Measurements from ENCODE around the gene PTGDR. TPM values are rescaled to one million over a fixed set of nuclear protein-coding genes. Genes with fewer than 3 reads are reported as not detected.

Gene PTGDR
- total RNA-seq, 1 experiment from 2014 or later, result not detected

GRCh38 chr14:52303236-52303635 lies 35.7 kb downstream of the PTGDR start:
- intact Hi-C loops (cut with micrococcal nuclease), result loop anchor here (10.0 kb wide), 1 partner anchor 1002 kb away; no protein-coding TSS in a partner anchor
- Histone ChIP-seq H4K20me1 (ENCODE audit: insufficient read depth) (no peaks in the 10 kb centered on the region), H3K36me3 (ENCODE audit: control insufficient read depth in 1 of 2, insufficient read depth in 2 of 2, low read length in 2 of 2) (no peaks in the 10 kb centered on the region), H3K4me1 (ENCODE audit: control insufficient read depth in 1 of 2, insufficient read depth in 2 of 2, low read length in 2 of 2) (no peaks in the 10 kb centered on the region), H3K9me3 (ENCODE audit: control insufficient read depth in 1 of 2, insufficient read depth in 1 of 2, low read depth in 1 of 2, low read length in 2 of 2) (no peaks in the 10 kb centered on the region), H3K27me3 (ENCODE audit: insufficient read depth, low read length) (no peaks in the 10 kb centered on the region), H3K27ac (ENCODE audit: low read depth, low read length) (no peak overlapping the region), H3K4me3 (replicated peaks in 1 of 2; ENCODE audit: low read depth in 1 of 2, low read length in 2 of 2) (no peak overlapping the region), H3K4me2 (ENCODE audit: low read length) (no peak overlapping the region), H2AFZ (ENCODE audit: low read depth, low read length, poor library complexity, severe bottlenecking) (no peak overlapping the region), H3K79me2 (ENCODE audit: insufficient read depth, low read length) (no peaks in the 10 kb centered on the region), H3K9me2 (ENCODE audit: insufficient read depth) (no peaks in the 10 kb centered on the region), H3K9ac (ENCODE audit: low read length) (no peak overlapping the region)
- ATAC-seq, result no peak
- ChIA-PET RAD21 (ENCODE audit: low non-redundant PET in 1 of 2, low total read pairs in 2 of 2, uncharacterized antibody in 2 of 2, unreplicated experiment in 2 of 2) (no interaction called here), CTCF (no interaction called here), POLR2A (no interaction called here)
- no peak for DNase-seq (ENCODE audit: low read depth, low spot score)
- no TSS peak for BruUV-seq (replicated peaks)
- TF ChIP-seq POLR2A (IDR thresholded peaks at IDR 0.05; ENCODE audit: borderline replicate concordance, extremely low read depth, insufficient read depth, insufficient read length), result no peak
- no peak for TF ChIP-seq SRF (IDR thresholded peaks at IDR 0.05; ENCODE audit: low read depth)
- no peak for TF ChIP-seq REST (IDR thresholded peaks at IDR 0.05; ENCODE audit: low read depth)
- TF ChIP-seq EZH2phosphoT487 (IDR thresholded peaks at IDR 0.05; ENCODE audit: borderline replicate concordance), result no peak
- TF ChIP-seq EZH2 (IDR thresholded peaks at IDR 0.05), result no peak
- TF ChIP-seq ATF3 (IDR thresholded peaks at IDR 0.05), result no peak
- TF ChIP-seq EGR1 (IDR thresholded peaks at IDR 0.05; ENCODE audit: low read depth), result no peak
- TF ChIP-seq RAD21 (IDR thresholded peaks at IDR 0.05; ENCODE audit: low read depth), result no peak
- TF ChIP-seq ELF1 (IDR thresholded peaks at IDR 0.05; ENCODE audit: borderline replicate concordance, low read depth), result no peak
- no peak for TF ChIP-seq YY1 (IDR thresholded peaks at IDR 0.05; ENCODE audit: extremely low read depth, insufficient replicate concordance, low read depth, low read length)
- no peak for TF ChIP-seq CBX3 (IDR thresholded peaks at IDR 0.05; ENCODE audit: low read depth)
- no peak for TF ChIP-seq ZNF274 (IDR thresholded peaks at IDR 0.05; ENCODE audit: low read depth, low read length)
- no peak for TF ChIP-seq CTCF (IDR thresholded peaks at IDR 0.05 in 2 of 3, conservative IDR thresholded peaks at IDR 0.05 in 1 of 3; ENCODE audit: borderline replicate concordance in 1 of 3, insufficient read depth in 1 of 3, low read depth in 2 of 3, low read length in 2 of 3)

Measured in HCT116 (cell line).